GM21360 (cell line): ENCODE results near the gene GRID1.

ENCODE experiments used
- ATAC-seq: cut with Tn5 transposase; IDR thresholded peaks from one replicate; pipeline ENCODE4 v1.9.1; 2021; ENCODE audit warnings: mild to moderate bottlenecking, moderate library complexity; ENCODE audit not compliant: unreplicated experiment

Gene GRID1

DNA sequence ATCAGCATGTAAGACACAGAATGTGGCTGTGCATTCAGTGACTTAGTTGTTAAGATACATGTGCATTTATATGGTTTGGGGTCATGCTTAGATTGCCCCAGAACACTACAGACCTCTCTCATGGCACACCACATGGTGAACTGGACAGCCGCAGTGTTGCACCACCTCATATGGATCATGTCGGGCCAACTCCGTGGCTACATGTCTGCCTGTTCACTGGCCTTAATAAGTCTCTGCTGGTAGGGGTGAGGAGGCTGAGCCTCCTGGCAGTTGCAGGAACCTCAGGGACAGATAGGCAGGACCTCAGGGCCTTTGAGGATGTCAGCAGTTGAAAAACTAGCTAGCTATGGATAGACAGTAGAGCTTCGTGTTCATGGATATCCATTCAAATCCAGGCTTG is 751.0 kb downstream of the GRID1 start:
- no peak for ATAC-seq

DNA sequence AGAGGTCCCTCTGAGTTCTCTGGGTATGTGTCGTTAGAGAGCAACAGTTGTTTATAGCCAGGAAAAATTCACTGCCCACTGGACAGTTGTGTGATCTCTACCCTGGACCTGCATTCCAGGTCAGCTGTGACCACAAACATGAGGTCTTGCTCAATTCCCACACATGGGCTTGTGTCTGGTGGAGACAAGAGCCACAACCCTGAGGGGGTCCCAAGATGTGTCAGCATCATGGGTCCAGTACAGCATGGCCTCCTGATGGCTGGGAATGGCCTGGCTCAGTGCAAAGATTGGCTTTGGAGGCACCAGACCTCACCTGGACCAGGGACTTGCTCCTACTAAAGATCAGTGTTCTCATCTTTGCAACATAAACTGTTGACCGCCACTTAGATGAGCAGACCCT is 751.6 kb downstream of the GRID1 start:
- no peak for ATAC-seq

DNA sequence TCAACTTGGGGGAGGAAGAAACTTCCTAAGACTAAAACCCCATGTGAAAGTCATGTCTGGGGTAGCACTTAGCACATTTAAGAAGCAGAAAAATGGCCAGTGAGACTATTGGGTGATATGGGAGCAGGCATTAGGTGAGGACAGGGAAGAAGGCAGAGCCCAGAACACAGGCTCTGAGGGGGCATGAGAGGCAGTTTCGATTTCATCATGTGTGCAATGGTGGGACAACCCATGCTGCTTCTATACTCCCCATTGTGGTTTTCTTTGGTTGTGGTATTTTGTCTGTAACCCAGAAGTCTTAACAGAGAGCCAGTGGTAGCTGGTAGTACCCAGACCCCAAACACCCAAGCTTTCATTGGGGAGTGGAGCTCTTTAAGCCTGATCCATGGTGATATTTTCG is 752.0 kb downstream of the GRID1 start:
- no peak for ATAC-seq

DNA sequence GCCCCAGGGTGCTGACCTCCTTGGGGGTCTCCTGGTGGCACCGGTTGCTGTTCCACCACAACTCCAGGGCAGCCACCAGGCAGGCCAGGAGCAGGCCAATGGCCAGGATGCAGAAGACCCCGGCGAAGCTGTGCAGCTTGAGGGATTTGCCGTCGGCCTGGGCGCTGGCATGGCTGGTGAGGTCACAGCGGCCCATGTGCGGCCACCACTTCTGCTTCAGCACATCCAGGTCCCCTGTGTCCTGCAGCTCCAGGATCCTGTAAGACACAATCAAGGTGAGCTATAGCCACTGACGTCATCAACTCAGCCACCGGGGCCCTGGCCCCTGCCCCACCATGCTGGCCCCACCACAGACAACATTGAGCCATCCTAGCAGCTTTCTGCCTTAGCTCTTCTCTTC is 753.2 kb downstream of the GRID1 start:
- ATAC-seq: no peak

DNA sequence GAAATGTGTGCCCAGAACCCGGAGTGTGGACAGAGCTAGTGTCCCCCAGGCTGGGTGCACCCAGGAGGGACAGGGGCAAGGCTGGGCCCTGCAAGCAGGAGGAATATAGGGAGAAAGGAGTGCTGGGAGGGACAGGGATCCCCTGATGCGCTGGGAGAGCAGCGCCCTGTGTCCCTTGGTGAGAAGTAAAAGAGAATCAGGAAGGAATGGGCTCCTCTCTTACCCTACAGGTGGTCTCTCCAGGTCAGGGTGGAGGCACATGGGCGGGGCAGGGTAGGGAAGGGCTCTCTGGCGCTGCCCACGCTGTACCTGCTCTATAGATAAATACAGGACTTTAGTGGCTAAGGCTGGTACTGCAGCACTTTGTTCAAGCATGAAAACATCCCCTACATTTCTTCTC is 753.8 kb downstream of the GRID1 start:
- peak; percentile 45 for ATAC-seq

DNA sequence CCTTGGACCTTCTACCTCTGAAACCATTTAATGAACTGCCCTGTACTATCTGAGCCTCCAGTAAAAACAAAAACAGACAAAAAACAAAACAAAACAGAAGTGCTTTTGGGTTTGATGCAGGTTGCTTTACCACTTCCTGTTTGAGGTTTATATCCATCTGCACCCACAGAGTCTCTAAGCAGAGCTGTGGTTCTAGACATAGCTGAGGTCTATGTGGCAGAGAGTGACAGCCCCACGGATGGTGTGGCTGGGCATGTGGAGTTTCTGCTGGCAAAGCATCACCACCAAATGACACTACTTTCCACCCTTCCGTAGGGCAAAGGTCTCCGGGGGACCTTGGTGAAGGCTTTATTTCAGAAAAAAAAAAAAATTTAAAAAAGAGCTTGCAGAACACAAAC is 754.2 kb downstream of the GRID1 start:
- peak; percentile 91 for ATAC-seq

DNA sequence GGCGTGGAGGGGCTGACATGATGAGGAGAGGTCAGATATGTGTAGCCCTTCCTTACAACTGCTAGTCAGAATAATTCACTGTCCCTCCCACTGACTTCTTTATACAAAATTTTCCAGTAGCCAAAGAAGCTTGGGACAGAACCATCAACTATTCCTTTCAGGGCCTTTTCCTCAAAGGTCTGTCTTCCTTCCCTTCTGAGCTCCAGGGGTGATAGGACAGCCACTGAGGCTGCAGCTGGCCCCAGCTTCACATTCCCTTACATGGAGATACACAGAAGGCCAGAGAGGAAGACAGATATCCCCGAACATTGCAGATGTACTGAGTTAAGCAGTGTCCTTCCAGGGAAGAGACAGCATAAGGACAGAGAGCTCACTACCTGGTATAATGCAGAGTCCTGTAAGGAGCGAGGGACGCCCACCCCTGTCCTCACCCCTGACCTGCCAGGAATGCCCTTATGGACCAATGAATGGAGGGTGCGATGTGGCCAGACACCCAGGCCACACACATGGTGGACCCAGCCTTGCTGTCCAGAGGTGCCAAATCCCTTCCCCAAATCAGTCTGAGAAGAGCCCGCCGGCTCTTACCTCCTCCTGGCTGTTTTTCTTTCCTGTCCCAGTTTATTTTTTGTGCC is 754.7 kb downstream of the GRID1 start:
- no peak for ATAC-seq

DNA sequence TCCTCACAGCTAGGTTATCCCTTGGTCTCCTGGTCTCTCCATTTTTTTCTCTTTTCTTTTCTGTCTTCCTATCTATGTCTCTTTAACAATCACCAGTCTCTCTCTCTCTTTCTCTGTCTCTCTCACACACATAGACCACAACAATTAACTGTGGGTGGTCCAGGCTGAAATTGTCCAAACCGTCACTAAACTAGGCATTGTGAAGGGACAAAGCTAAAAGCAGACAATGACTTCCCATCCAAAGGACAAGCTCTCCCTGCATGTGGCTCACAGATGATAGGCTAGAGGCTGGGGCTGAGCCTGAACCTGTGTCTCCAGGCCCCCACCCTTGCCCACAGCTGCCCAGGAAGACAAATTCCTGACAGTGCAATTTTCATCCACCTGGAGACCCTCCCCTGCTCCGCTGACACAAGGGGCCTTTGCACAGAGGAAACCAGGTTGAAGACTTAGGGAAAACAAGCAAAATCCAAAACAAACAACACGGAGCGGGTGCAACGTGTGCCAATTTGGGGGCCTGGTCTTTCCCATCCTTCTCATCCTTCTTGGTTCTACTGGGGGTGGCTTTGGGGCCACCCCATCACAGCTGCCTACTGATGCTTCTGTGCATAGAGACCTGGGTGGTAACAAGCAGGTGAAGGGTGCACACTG is 755.4 kb downstream of the GRID1 start:
- no peak for ATAC-seq

DNA sequence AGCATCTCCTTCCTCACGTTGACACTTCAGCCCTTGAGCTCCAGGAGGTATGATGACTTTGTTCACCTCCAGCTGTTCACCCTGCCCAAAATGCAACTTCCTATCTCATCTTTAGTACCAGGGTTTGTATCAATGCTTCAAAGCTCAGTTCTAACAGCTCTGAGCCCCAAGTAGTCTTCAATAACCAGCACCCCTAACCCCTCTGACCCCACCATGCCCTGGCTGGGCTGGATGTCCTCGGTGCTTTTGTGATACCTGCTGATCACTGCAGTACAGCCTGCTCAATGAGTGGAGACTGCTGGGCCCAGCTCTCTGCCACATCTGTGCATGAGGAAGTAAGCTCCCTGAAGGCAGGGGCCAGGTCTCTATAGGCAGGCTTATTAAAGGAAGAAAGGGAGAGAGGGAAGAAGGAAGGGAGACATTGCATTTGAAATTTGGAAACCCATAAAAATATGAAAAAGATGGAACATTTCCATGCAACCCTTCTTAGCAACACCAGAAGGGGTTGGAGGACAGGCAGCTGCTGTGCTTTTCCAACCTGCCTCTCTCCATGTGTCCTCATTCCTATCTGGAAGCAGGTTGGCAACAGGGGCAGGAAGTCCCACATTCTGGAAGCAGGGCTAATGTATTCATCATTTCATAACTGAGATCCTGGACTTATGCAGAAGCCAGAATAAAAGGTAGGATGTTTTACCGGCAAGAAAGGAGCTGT is 756.1 kb downstream of the GRID1 start:
- ATAC-seq: no peak

DNA sequence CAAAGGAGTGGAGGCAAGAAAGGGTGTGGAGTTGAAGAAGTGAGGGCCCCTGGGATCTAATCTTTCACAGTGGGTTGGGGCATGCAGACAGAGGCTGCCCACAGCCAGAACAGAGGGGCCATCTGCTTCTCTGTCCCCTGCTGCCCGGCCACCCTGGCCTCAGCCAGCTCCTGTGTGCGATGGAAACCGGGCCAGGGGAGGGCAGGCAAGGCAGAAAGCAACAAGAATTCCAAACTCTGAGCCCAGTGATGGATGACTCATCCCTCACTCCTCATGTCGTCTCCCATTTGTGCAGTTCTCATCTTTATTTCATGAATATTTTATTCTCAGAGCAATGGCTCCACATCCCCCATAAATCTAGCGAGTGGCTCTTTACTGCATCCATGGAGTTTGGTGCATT is 757.1 kb downstream of the GRID1 start:
- ATAC-seq: no peak

DNA sequence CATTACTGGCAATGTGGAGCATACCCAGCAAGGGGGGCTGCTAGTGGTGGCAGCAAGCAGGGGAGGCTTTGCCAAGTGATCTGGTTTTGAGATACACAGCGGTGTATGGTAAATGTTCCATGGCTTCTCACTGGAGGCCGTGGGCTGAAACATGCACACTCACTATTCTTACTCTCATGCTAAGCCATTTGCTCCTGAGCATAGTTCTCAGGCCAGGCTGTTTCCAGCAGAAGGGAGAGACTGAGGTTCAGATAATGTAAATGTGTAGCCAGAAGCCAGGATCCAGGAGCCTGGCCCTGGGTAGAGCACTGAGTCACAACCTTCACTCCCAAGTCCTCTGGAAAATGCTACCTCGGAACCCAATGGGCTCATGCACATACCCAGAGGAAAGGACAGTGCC is 757.9 kb downstream of the GRID1 start:
- no peak for ATAC-seq

DNA sequence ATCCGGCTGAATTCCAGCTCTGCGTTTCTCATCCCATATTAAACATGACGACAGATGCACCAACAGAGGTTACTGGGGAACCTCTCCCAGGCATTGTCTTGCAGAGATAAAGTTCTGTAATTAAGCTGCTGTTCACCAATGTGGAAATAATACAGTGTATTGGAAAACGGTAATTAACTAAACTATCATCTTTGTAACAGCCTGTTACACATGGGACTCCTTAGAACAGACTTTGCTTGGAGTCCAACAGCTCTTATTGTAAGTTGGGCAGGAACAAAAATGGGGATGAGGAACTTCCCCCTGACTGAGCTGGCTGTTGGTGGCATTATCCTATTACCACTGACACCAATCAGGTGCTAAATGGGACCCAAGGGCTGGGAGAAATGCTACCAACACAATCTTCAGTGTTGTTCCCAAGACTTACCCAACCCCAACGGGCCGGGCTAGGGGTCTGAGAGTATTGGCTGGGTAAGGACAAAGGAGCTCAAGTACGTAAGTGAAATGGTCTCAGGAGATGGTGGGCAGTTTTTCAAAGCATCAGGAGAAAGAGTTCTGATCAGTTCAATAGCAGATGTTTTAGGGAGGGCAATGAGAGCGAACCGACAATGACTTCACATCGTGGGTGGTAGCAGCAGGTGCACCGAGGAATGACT is 759.4 kb downstream of the GRID1 start:
- ATAC-seq: no peak

DNA sequence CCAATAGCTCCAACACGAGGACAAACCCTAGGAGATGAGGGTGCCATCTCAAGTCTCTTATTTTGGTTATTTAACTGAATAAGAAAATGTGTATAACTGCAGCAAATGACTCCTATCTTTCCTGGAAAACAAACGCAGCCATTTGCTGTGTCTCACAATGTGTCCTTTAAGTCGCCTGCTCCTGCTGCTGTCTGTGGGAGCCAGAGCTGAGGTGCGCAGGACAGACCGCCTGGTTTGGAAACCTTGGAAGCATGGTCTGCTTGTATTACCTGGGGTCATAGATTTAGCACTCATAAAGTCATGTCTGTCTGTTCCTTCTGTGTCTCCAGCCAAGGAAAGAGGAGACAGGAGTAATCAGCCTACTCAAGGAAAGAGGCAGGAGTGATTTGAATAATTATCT is 760.2 kb downstream of the GRID1 start:
- ATAC-seq: no peak

DNA sequence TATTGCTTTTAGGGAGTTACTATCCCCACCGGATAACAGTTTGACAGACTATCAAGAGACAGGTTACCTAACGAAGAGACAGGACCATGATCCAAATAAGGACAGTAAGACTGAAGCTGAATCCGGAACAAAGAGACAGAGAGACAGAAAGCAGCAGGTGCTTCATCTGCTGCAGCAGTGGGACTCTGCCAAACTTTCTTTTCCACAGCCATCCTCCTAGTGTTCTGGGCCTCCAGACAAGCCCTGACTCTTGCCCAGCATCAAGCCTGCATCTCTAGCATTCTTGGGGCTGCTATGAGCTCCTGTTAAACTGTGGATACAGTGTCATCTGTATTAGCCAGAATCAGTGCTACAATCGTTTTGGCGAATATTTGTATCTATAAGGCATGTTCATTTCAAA is 761.7 kb downstream of the GRID1 start:
- ATAC-seq: no peak

DNA sequence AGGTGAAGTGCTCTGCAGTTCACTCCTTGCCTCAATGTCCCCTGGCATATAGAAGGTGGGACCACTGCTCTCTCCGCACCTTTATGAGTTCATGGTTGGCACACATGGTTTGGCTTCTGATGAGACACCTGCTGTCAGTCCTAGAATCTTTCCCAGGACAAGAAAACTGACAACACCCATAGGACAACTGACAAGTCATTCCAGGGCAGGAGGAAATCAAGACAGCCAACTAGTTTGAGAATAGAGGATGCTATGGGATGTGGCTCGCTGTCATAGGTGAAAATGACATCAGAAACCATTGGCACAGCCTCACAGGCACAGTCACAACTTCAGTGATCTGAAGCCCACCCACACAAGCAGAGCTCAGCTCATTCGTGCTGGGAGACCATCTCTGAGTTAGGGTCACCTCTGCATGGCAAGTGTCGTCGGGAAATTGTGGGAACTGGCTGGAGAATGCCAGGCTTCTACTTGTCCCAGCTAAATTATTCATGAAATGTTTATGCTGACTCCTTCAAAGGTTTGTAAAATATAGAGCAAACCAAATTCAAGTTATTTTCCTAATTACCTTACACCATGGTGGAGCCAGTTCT is 762.4 kb downstream of the GRID1 start:
- no peak for ATAC-seq

DNA sequence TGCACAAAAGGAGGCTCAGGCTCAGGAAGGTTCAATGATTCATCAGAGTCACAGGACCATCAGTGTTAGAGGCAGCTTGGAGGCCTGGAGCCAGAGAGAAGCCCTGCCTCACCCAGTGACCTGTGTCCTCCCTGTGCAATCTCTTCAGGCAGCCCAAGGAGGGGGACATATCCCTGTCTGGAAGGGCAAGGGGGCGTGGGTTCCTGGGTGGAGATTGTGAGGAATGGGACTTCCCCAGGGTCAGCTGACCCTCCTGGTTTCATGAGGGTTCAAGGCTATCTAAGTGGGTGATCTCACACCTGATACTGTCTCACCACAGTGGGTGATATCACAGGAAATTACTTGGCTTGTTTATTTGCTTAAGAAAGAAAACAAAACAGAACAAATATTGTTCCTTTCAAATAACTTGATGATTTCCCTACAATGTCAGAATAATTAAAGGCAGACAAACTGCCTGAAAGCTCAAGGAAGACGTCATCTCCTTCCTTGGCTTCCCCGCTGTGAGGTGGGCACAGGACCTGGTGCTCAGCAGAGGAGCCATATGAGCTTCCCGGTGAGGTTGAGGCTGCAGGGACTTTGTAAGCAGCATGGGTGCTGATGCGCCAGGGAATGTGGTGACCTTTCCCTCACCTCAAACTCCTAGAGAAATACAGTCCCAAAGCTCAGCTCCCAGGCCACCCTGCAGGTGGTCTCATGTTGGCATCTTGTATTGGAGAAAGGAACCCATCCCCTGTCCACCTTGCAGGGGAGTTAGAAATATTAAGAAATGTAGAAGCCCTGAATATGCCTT is 763.2 kb downstream of the GRID1 start:
- ATAC-seq: no peak

DNA sequence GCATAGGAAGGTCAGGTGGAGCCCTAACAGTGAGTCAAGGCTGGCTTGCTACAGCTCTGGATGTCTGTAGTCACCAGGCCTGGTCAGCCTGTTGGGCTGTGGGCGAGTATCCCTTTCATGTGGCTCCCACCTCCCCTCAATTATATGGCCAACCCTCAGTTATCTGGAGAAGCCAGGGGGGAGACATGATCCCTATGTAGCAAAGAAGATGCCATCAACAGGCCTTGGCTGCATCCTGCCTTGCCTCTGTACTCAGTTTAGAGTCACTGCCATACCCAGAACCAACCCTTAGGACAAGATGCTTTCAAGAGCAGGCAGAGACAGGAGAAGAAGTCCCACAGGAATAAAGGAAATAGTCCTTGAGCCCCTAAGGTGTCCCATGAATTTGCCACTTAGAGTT is 763.9 kb downstream of the GRID1 start:
- ATAC-seq: no peak

DNA sequence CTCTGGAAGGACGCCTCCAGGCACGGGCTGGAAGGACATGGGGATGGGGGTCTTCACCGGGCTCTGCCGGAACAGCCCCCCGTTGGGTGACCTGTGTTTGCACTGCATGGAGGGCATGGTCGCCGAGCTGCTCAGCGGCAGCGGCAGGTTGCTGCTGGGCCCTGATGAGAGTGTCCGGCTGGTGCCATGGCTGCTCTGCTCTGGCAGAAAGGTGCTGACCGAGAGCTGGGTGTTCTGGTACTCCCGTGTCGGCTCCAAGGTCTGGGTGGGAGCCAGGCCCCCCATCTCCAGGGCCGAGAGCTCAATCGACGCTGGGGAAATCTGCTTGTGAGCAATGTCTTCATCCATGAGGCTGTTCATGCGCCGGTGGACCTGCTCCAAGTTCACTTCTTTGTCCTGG is 764.3 kb downstream of the GRID1 start:
- ATAC-seq: no peak

DNA sequence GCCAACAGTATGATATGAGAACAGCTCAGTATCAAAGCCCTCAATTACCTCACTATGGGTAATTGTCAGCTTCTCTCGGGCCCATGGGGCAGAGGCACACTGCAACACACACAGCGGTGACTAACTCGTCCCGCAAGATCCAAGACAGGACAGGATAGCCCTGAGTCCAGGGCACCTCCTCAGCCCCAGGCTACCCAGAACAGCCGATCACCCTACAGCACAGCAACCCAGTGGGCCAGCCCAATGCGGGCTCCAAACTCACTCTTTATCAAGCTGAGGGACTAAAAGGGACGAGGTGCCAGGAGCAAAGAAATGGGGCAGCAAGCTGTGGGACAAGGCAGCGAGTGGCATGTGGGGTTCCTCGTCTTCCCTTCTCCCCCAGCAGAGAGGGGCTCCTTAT is 765.1 kb downstream of the GRID1 start:
- ATAC-seq: no peak

DNA sequence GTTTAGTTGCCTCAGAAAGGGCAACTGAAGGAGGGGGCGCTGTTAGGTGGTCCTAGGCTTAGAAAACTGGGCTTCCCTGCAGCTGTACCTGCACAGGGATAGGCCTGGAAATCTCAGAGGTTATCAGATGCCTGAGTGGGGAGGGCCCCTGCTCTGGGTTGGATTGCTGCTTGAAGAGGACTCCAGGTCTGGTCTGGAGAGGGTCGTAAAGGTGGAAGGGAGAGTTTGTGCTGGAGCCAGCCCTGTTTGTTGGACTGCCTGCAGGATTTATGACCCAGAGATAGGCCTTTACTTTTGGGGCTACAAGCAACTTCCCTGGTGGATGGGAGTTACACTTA is 765.9 kb downstream of the GRID1 start:
- no peak for ATAC-seq
